Measurements from ENCODE around the gene FILIP1L.

The FILIP1L gene

GRCh38 chr3:99900248-99900647 is 214.1 kb downstream of the FILIP1L start:
- no peak overlapping the region for H3K4me3 ChIP-seq (ENCODE audit: low read depth, low read length)

- no peak overlapping the region for H3K4me3 ChIP-seq (ENCODE audit: low read depth, low read length)
Observed at GRCh38 chr3:99899603-99900002, 214.7 kb downstream of the FILIP1L start.

DNA sequence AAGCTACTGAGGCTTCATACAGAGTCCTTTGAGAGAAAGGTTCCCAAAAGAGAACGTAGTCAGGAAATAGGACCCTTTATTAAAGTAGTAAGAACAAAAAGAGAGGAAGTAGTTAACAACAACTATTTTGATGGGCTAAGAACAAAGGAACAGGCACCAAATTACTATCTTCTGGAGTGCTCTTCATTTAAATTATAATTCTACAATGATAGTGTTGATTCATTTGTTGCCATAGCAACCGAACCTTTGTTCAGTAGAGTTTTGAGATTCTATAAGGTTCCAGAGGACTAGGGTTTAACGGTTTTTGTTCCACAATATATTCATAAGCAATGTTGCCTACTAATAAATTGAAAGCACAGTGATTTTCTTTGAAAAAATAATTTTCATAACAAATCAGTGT is 217.8 kb downstream of the FILIP1L start:
- no peak overlapping the region for H3K4me3 ChIP-seq (ENCODE audit: low read depth, low read length)

DNA sequence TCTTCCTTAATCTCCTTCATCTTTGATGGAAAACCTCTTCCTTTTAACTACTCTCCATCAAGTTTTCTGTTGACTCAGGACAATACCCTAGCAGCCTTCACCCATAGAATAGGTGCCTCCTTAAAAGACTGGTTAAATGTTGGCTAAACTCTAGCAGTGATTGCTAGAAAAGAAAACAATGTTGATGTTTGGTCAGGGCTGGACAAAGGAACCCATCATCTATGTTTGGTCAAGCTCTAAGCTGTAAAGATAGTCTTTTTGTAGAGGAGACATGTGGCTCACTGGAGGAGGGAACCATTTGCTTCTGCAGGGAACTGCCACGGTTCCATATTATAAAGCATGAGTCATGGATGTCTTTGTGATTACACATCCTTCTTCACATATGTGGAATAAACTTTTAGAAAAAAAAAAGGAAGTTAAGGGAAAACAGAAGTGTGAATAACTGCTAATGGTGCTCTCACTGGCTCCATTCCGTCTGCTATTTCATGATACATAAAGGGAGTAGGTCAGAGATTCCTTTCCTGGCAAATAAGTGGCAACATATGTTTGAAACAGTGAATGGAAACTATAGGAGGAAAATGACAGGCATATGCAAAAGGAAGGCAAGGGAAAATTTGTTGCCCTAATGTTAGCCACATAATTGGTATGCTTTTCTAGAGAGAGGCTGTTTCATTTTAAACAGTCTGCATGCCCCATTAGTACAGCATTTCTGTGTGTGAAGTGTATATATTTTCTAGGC is 218.4 kb downstream of the FILIP1L start:
- H3K4me3 ChIP-seq (ENCODE audit: low read depth, low read length), result no peak overlapping the region

- no peak overlapping the region for H3K4me3 ChIP-seq (ENCODE audit: low read depth, low read length)
Observed at GRCh38 chr3:99895131-99895696, 219.1 kb downstream of the FILIP1L start.

DNA sequence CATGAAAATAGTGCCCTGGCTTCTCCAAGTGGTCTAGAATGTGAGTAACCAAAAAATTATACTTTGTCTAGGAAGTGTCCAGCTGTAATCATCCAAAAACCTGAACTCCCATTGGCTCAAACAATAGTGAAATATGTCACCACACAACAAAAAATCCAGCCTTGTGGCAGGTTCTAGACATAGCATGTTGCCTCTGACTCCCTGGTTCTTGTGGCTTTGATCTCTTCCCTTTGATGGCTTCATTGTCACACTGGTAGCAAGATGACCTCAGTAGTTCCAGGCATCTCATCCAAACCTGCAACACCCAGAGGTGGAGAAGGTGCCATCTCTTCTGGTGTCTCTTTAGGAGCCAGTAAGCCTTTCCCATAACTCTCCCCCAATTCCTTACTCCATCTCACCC is 222.0 kb downstream of the FILIP1L start:
- no peak overlapping the region for H3K4me3 ChIP-seq (ENCODE audit: low read depth, low read length)

GRCh38 chr3:99891610-99892285 is 222.6 kb downstream of the FILIP1L start:
- H3K4me3 ChIP-seq (ENCODE audit: low read depth, low read length), result no peak overlapping the region

- no peak overlapping the region for H3K4me3 ChIP-seq (ENCODE audit: low read depth, low read length)
Observed at GRCh38 chr3:99885851-99886250, 228.4 kb downstream of the FILIP1L start.

GRCh38 chr3:99885085-99885484 is 229.2 kb downstream of the FILIP1L start:
- no peak overlapping the region for H3K4me3 ChIP-seq (ENCODE audit: low read depth, low read length)

DNA sequence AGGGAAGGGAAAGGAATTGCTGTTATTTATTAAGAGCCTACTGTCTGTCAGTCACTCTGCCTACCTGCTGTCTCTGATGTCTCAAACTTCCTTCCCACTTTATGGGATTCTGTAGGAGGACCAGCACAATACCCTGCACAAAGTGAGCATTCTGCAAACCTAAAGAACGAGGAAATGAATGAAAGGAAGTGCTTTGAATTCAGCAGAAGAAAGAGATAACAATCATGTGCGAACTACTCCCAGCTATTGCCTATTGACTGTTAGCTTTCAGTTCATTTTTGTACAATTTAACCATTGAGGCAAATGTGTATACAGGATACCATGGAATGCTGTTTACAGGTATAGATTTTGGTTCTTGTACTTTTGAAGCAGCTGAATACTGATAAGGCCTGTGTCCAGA is 229.8 kb downstream of the FILIP1L start:
- no peak overlapping the region for H3K4me3 ChIP-seq (ENCODE audit: low read depth, low read length)

GRCh38 chr3:99883693-99884092 is 230.6 kb downstream of the FILIP1L start:
- no peak overlapping the region for H3K4me3 ChIP-seq (ENCODE audit: low read depth, low read length)

DNA sequence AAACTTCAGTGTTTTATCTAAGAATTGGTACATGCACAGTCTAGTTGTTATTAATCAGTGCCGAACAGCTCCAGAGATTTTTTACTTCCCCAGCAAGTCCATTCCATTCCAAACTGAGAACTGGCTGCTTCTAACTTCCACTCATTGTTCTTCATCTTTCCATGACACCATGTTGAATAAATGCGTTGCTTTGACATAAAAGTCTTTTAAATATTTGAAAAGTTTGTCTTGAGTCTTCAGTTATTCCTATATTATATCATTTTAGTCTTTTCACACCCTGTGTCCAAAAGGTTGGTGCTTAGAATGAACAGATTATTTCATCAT is 231.2 kb downstream of the FILIP1L start:
- no peak overlapping the region for H3K4me3 ChIP-seq (ENCODE audit: low read depth, low read length)

DNA sequence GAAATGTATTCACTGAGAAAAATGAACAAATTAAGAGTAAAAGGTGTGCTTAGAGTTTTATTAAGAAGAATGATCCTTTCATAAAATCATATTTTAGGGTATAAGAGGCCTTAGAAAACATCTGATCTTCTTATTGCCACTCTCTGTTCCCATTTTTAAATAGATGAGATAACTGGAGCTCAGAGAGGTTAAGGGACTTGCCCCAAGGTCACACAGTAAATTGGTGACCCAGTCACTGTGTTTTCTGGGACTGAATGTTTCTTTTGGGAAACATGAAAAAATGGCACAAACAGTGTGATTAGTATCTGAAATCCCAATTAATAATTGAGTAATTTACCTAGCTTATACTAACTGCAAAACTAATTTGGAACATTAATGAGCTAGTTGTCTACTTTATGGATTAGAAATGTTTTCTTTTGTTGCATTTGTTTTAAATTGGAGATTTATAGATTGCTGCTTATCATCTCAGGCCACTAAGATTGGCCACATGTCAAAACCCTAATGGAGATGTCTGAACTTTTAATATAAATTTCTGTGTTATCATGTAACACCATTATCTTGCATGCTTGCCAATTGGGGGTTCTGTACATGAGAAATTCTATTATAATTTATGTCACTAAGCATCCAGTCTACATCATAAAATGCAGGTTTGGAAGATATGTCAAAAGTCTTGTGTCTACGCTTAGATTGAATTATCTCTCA is 231.7 kb downstream of the FILIP1L start:
- H3K4me3 ChIP-seq (ENCODE audit: low read depth, low read length), result no peak overlapping the region

DNA sequence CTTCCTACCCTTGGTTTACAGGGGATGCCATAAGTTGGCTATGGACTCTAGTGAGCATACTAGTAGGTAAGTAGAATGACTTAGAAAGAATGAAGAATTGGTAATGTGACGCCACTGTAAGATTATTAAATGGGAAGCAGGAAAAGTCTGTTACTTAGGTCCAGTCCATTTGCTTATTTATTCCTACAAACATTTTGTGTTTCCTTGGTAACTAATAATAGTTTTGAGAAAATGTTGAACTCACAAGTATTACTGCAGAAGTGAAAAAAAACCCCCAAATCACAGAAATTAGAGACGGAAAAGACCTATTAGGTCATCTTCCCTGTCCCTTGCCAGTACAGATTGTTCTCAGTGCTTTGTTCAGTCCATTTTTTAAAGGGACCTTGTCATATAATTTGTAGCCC is 233.2 kb downstream of the FILIP1L start:
- no peak overlapping the region for H3K4me3 ChIP-seq (ENCODE audit: low read depth, low read length)

DNA sequence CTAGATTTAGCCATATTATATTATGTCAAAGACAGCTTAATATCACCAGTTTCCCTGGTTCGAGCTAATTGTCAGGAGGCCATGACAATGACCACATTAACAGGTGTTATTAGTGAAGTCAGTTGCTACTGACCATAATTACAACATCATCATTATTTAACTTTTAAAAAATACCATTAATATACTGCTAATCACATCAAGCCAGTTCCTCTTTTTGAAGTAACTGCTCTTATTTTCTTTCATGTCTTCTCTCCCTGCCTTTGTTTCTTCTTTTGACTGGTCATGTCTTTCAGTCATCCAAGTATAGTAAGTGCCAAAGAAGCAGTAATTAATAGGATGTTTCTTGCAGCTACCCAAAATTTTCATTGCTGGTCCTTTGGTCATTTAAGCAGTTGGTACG is 235.0 kb downstream of the FILIP1L start:
- no peak overlapping the region for H3K4me3 ChIP-seq (ENCODE audit: low read depth, low read length)

DNA sequence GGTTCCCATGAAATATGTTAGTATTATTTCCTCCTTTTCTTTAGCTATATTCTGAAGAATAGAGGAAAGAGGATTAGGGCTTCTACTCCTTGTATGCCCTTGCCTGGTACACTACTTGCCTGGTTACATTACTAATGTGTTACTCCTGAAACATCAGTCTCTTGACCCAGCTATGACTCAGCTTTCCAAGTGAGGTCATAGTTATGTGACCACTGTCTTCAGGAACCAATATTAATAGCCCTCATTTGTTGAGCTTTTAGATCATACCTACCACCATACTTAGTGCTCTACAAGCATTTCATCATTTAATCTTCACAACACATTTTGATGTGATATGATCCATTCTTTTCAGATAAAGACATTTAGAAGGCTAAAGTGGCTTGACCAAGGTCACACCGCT is 236.3 kb downstream of the FILIP1L start:
- H3K4me3 ChIP-seq (ENCODE audit: low read depth, low read length), result no peak overlapping the region

DNA sequence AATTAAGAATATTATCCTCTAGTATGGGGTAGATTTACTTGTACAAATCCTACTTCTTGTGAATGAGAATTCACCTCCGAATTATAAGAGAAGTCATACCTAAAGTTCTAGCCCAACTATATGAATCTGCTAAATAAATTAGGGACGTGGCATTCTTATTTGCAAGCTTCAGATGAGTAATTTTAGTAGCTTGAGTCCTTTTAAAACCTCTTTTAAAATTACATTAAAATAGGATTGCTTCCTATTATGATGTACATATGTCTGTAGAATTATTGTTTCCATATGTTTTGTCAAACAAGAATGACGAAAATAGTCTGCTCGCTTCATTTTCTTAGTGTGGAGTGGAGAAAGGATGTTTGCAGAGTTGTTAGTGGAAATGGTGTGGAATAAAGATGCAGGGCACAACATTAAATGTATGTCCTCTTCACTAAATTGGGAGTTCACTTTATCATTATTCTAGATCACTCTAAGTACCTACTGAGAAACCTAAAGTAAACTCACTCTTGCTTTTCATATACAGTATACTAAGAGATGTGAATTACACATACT is 237.2 kb downstream of the FILIP1L start:
- no peak overlapping the region for H3K4me3 ChIP-seq (ENCODE audit: low read depth, low read length)

- peak overlapping the region; percentile 28 for H3K4me3 ChIP-seq (ENCODE audit: low read depth, low read length)
Observed at GRCh38 chr3:99875929-99876841, 238.1 kb downstream of the FILIP1L start.

DNA sequence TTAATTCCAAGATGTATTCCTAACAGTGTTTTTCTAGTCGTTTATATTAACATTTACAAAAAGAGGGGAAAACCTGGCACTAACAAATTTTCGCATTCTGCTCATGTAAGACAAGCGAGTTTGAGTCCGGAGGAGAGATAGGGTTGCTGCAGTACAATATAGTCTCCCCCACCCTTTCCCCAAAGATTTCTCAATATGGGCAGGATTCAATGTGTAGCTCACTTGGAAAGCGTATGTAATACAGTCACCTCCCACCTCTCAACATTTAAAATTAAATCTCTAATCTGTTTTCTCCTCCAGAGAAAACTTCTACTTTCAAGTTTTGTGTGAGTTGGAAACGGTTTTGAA is 238.7 kb downstream of the FILIP1L start:
- H3K4me3 ChIP-seq (ENCODE audit: low read depth, low read length), result peak overlapping the region; percentile 21

DNA sequence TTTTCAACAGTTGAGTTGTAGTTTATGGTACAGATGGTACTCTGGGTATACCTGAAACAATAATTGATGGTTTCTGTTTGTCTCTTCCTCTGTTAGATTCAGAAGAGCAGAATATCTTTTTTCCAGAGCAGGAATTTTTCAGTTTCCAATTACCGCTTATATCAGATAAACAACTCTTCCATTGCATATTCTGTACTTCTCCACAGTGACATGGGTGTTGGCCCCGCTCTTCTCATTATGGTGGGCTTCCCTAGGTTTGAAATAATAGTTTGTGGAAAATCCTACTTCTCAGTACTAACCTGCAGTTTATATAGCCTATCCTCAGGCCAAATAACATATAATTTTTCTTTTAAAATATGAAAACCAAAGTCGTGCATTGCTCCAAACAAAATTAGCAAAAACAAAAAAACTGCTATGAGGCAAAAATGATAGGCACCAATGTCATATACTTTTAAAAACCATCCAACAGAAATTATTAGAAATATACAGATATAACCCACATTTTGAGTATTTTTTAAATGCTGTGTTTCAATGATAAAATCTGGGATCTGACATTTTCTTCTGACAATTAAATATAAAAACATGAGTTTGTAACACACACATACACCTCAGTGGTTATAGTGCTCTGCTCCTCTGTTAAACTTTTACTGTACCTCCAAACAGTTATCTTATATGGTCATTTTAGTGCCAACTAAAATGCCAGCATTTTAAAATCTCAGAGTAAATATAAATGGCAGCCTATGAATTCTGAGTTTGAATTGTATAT is 239.9 kb downstream of the FILIP1L start:
- no peak overlapping the region for H3K4me3 ChIP-seq (ENCODE audit: low read depth, low read length)

All from iPS-11a (cell line).